Measurements from ENCODE around the gene JAML. TPM values are rescaled to one million over a fixed set of nuclear protein-coding genes. Genes with fewer than 3 reads are reported as not detected.
A peak's percentile ranks its signal among the peaks of the same experiment; 100 is the strongest.

Gene JAML
- total RNA-seq, 1 donor from 2014 or later: 17.2 TPM

- peaks cover 8% of the 10 kb centered on the region for H3K4me1 ChIP-seq
- H3K4me3 ChIP-seq: peak overlapping the region; percentile 20
- intact Hi-C loops (cut with DNase I): no loop called here
- no peaks in the 10 kb centered on the region for H3K36me3 ChIP-seq
- no peak for TF ChIP-seq POLR2A (IDR thresholded peaks at IDR 0.05)
- TF ChIP-seq POLR2AphosphoS5 (IDR thresholded peaks at IDR 0.05; ENCODE audit: insufficient read depth in 1 of 2, low read depth in 1 of 2): no peak
- TF ChIP-seq CTCF (IDR thresholded peaks at IDR 0.05): no peak
- no peaks in the 10 kb centered on the region for H3K27me3 ChIP-seq
- no peak for DNase-seq (ENCODE audit: extremely low spot score in 2 of 2)
- no peak overlapping the region for H3K27ac ChIP-seq
- no peaks in the 10 kb centered on the region for H3K9me3 ChIP-seq
These were observed 1.2 kb downstream of the JAML start for GRCh38 chr11:118223570-118223969.

GRCh38 chr11:118222437-118222836, 2.4 kb downstream of the JAML start:
- TF ChIP-seq CTCF (IDR thresholded peaks at IDR 0.05) (no peak), POLR2A (IDR thresholded peaks at IDR 0.05) (no peak), POLR2AphosphoS5 (IDR thresholded peaks at IDR 0.05; ENCODE audit: insufficient read depth in 1 of 2, low read depth in 1 of 2) (no peak)

GRCh38 chr11:118221419-118221818, 3.4 kb downstream of the JAML start:
- H3K4me3 ChIP-seq: no peak overlapping the region
- peaks cover 4% of the 10 kb centered on the region for H3K4me1 ChIP-seq
- peak overlapping the region; percentile 24 for H3K27ac ChIP-seq
- H3K9me3 ChIP-seq: no peaks in the 10 kb centered on the region
- H3K27me3 ChIP-seq: no peaks in the 10 kb centered on the region
- H3K36me3 ChIP-seq: no peaks in the 10 kb centered on the region
- no peak for TF ChIP-seq CTCF (IDR thresholded peaks at IDR 0.05)
- no peak for TF ChIP-seq POLR2AphosphoS5 (IDR thresholded peaks at IDR 0.05; ENCODE audit: insufficient read depth in 1 of 2, low read depth in 1 of 2)
- TF ChIP-seq POLR2A (IDR thresholded peaks at IDR 0.05): no peak
- DNase-seq (ENCODE audit: extremely low spot score in 2 of 2): no peak
- intact Hi-C loops (cut with DNase I): no loop called here

More at GRCh38 chr11:118222437-118222836, 2.4 kb downstream of the JAML start:
- Histone ChIP-seq H3K36me3 (no peaks in the 10 kb centered on the region), H3K27ac (no peak overlapping the region), H3K4me1 (peaks cover 8% of the 10 kb centered on the region), H3K4me3 (no peak overlapping the region), H3K27me3 (no peaks in the 10 kb centered on the region), H3K9me3 (no peaks in the 10 kb centered on the region)
- intact Hi-C loops (cut with DNase I): no loop called here
- DNase-seq (ENCODE audit: extremely low spot score in 2 of 2): no peak

- intact Hi-C loops (cut with DNase I): no loop called here
- H3K27ac ChIP-seq: no peak overlapping the region
- H3K27me3 ChIP-seq: no peaks in the 10 kb centered on the region
These were observed 5.1 kb downstream of the JAML start for GRCh38 chr11:118219732-118220131.

More at GRCh38 chr11:118219732-118220131, 5.1 kb downstream of the JAML start:
- DNase-seq (ENCODE audit: extremely low spot score in 2 of 2): no peak
- Histone ChIP-seq H3K4me3 (no peak overlapping the region), H3K36me3 (no peaks in the 10 kb centered on the region), H3K4me1 (no peaks in the 10 kb centered on the region), H3K9me3 (no peaks in the 10 kb centered on the region)
- TF ChIP-seq CTCF (IDR thresholded peaks at IDR 0.05) (no peak), POLR2A (IDR thresholded peaks at IDR 0.05) (no peak), POLR2AphosphoS5 (IDR thresholded peaks at IDR 0.05; ENCODE audit: insufficient read depth in 1 of 2, low read depth in 1 of 2) (no peak)

Data from vagina (tissue), 2 donors.